Endothelial cell of umbilical vein (primary cell): ENCODE data around the gene SLC6A1. TPM values are rescaled to one million over a fixed set of nuclear protein-coding genes. Genes with fewer than 3 reads are reported as not detected.
A peak's percentile ranks its signal among the peaks of the same experiment; 100 is the strongest.

Source experiments
- BruUV-seq: library from RNA; stranded (reverse); fragments of 400-500 nt; replicated peaks from 2 replicates; lab custom pipeline; 2021; lab: Mats Ljungman, UMichigan
- CTCF ChIA-PET: fragments of 300-600, 350-600 bp; sonication (Branson Sonifier 250); formaldehyde crosslinking; loops from one replicate; lab custom pipeline; 2021; ENCODE audit warnings: antibody characterized with exemption, inconsistent platforms; lab: Charles Lee
- POLR2A ChIA-PET: fragments of 300-600, 350-600 bp; sonication (Branson Sonifier 250); formaldehyde crosslinking; loops from one replicate; lab custom pipeline; 2021; ENCODE audit warnings: antibody characterized with exemption, inconsistent platforms; lab: Charles Lee
- DNase-seq: peaks from one replicate; pipeline ENCODE4 v3.0.0-alpha.2; 2011; ENCODE audit warnings: low read depth, low spot score
- FAIRE-seq: peaks from 2 replicates; lab custom pipeline; 2011; peaks lifted over from hg19 to GRCh38; lab: Jason Lieb, UNC
- H2AFZ ChIP-seq: 2 replicates; pipeline ENCODE4 v1.6.0; 2012; ENCODE audit warnings: low read depth, low read length, control low read depth, inconsistent platforms
- H3K27ac ChIP-seq: 2 replicates; pipeline ENCODE4 v1.5.1; 2011; ENCODE audit warnings: low read depth, mild to moderate bottlenecking, control low read depth, low read length, moderate library complexity; ENCODE audit not compliant: insufficient read depth
- H3K27me3 ChIP-seq, 2 experiments: 2 replicates each; pipeline versions ENCODE4 v1.6.0 to v1.6.1; 2011; ENCODE audit warnings: low read length in 2 of 2, mixed read lengths in 1 of 2; ENCODE audit not compliant: control insufficient read depth in 2 of 2, insufficient read depth in 2 of 2
- H3K36me3 ChIP-seq, 2 experiments: 2 replicates in 1 of 2; 3 replicates in 1 of 2; pipeline ENCODE4 v1.5.1; 2011; ENCODE audit warnings: low read length in 2 of 2, mild to moderate bottlenecking in 1 of 2, moderate library complexity in 1 of 2; ENCODE audit not compliant: control insufficient read depth in 2 of 2, insufficient read depth in 2 of 2; ENCODE audit errors: extremely low read depth in 1 of 2
- H3K4me1 ChIP-seq: 3 replicates; pipeline ENCODE4 v1.5.1; 2011; ENCODE audit warnings: mild to moderate bottlenecking, low read length; ENCODE audit not compliant: control insufficient read depth, insufficient read depth; ENCODE audit errors: extremely low read depth
- H3K4me2 ChIP-seq: 2 replicates; pipeline ENCODE4 v1.6.1; 2011; ENCODE audit warnings: low read length, control low read depth, mixed read lengths; ENCODE audit not compliant: insufficient read depth
- H3K4me3 ChIP-seq, 3 experiments: fragments of 200-600 bp in 1 of 3; sonication (generic), shearing (Covaris generic) in 1 of 3; replicated peaks in 1 of 3; 2 replicates each; pipeline ENCODE4 v1.5.1; 2011 to 2016; ENCODE audit warnings: control low read depth in 3 of 3, low read length in 3 of 3, mild to moderate bottlenecking in 2 of 3, inconsistent platforms in 1 of 3, low read depth in 1 of 3, moderate library complexity in 1 of 3; ENCODE audit not compliant: insufficient read depth in 1 of 3
- H3K79me2 ChIP-seq: 2 replicates; pipeline ENCODE4 v1.6.0; 2012; ENCODE audit warnings: low read length, inconsistent platforms; ENCODE audit not compliant: control insufficient read depth, insufficient read depth
- H3K9ac ChIP-seq: replicated peaks from 2 replicates; pipeline ENCODE3; 2011; ENCODE audit warnings: low read length, control low read depth; ENCODE audit not compliant: insufficient read depth; ENCODE audit errors: extremely low read depth
- H3K9me1 ChIP-seq: replicated peaks from 3 replicates; pipeline ENCODE4 v1.6.0; 2011; ENCODE audit warnings: mild to moderate bottlenecking, low read length; ENCODE audit not compliant: control insufficient read depth, insufficient read depth; ENCODE audit errors: extremely low read depth
- H3K9me3 ChIP-seq: replicated peaks from 2 replicates; pipeline ENCODE4 v1.5.1; 2012; ENCODE audit warnings: low read length, inconsistent platforms; ENCODE audit not compliant: control insufficient read depth, insufficient read depth
- H4K20me1 ChIP-seq: replicated peaks from 2 replicates; pipeline ENCODE3; 2011; ENCODE audit warnings: mild to moderate bottlenecking, low read length; ENCODE audit not compliant: control insufficient read depth, insufficient read depth; ENCODE audit errors: extremely low read depth
- MAX ChIP-seq: IDR thresholded peaks from 2 replicates; pipeline ENCODE4 v1.6.1; 2011; ENCODE audit not compliant: insufficient read depth, insufficient read length
- dilution Hi-C: fragments of 300-500 bp; cut with MboI; formaldehyde crosslinking; loops from one replicate; pipeline ENCODE4 v1.15.0; 2019; ENCODE audit warnings: low sequenced_read_pairs; ENCODE audit not compliant: extremely low pct_ligation_motif_present
- intact Hi-C: fragments of 100-400 bp; cut with micrococcal nuclease; formaldehyde crosslinking; loops from one replicate; pipeline ENCODE4 v1.10.0; 2022
- polyA plus RNA-seq, 4 experiments: library from polyadenylated mRNA; depleted of rRNA in 3 of 4; stranded (reverse) in 3 of 4; unstranded in 1 of 4; fragments of >200 nt; gene quantifications; 2 replicates each; pipeline versions ENCODE4 v1.2.1 to v1.2.3, GENCODE V29; 2011 to 2012; ENCODE audit warnings: missing spikeins in 1 of 4
- total RNA-seq: library from RNA; stranded (reverse); gene quantifications from 2 replicates; pipeline ENCODE4 v1.2.3, GENCODE V29; 2021
- TF ChIP-seq, protein P1 (sequence below), 2 donors: IDR thresholded peaks; 1 replicate in 1 of 2; 2 replicates in 1 of 2; pipeline ENCODE4 v1.5.1; 2011; ENCODE audit warnings: low read length in 2 of 2, mild to moderate bottlenecking in 2 of 2, moderate library complexity in 2 of 2, control low read depth in 1 of 2, inconsistent platforms in 1 of 2, low read depth in 1 of 2; ENCODE audit not compliant: insufficient read depth in 1 of 2; ENCODE audit errors: extremely low read depth in 1 of 2

The SLC6A1 gene
- total and polyA plus RNA-seq, 2 donors (not counting 3 experiments of a cell fraction or from before 2014, with no cell fraction given): not detected

DNA sequence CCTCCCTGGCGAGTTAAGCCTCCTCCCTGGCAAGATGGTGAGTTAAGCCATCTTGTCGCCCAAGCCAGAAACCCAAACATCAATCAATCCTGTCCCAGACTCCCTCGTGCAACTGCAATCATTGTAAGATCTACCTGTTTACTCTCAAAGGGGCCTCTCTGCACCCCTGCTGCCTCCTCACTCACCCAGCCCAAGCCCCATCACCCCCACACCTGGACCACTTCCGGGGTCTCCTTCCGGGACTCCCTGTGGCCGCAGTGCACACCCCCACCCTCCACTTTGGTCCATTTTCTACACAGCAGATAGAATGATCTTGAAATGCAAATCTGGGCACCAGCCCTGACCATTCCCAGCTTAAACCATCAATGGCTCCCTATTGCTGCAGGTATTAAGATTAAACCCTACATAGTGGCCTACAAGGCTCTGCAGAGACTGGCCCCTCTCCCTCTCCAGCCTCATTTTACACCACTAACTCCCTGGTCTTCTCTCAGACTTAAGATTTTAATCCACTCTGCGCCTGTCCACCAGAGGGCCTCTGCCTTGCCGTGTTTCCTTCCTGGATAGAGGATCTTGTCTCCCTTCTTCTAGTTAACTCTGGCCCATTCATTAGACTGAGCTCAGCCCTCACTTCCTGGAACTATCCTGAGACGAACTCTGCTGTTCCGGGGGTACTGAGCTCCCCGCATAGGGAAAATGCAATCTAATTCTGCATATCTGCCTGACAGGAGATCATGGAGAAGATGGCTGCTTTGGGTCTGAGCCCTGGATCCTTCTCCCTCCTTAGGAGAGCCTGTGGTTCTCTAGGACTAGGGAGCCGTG, 41.9 kb upstream of the SLC6A1 start:
- CTCF ChIA-PET: interaction anchor here (0.6 to 1.3 kb wide), 11 partner anchors 8 to 204 kb away, joined by 3 to 35 read pairs (median 3); partner anchors contain the start of gene HRH1
- FAIRE-seq (peak; percentile 46), DNase-seq (peak; percentile 21)
- BruUV-seq: no TSS peak
- H3K4me3 ChIP-seq: no peak overlapping the region
- H3K36me3 ChIP-seq: no peaks in the 10 kb centered on the region
- POLR2A ChIA-PET: no interaction called here
- H3K4me1 ChIP-seq: no peaks in the 10 kb centered on the region
- H3K4me2 ChIP-seq: no peak overlapping the region
- no peaks in the 10 kb centered on the region for H3K27me3 ChIP-seq
- TF ChIP-seq, protein P1, sequence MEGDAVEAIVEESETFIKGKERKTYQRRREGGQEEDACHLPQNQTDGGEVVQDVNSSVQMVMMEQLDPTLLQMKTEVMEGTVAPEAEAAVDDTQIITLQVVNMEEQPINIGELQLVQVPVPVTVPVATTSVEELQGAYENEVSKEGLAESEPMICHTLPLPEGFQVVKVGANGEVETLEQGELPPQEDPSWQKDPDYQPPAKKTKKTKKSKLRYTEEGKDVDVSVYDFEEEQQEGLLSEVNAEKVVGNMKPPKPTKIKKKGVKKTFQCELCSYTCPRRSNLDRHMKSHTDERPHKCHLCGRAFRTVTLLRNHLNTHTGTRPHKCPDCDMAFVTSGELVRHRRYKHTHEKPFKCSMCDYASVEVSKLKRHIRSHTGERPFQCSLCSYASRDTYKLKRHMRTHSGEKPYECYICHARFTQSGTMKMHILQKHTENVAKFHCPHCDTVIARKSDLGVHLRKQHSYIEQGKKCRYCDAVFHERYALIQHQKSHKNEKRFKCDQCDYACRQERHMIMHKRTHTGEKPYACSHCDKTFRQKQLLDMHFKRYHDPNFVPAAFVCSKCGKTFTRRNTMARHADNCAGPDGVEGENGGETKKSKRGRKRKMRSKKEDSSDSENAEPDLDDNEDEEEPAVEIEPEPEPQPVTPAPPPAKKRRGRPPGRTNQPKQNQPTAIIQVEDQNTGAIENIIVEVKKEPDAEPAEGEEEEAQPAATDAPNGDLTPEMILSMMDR (IDR thresholded peaks at IDR 0.05; ENCODE audit: extremely low read depth in 1 of 2, insufficient read depth in 1 of 2, low read depth in 1 of 2, low read length in 2 of 2): peak; percentile 46 to 50
- no peak for TF ChIP-seq MAX
- no peak overlapping the region for H2AFZ ChIP-seq
- H3K27ac ChIP-seq: no peak overlapping the region
- no peak overlapping the region for H3K9ac ChIP-seq
- no peaks in the 10 kb centered on the region for H4K20me1 ChIP-seq
- dilution Hi-C loops: no loop called here
- intact Hi-C loops: loop anchor here (1.0 kb wide), 3 partner anchors 16 to 385 kb away; no protein-coding TSS in a partner anchor
- H3K9me1 ChIP-seq: no peaks in the 10 kb centered on the region
- no peaks in the 10 kb centered on the region for H3K79me2 ChIP-seq
- no peaks in the 10 kb centered on the region for H3K9me3 ChIP-seq
